ENCODE measurements around the gene MYO15A. TPM values are rescaled to one million over a fixed set of nuclear protein-coding genes. Genes with fewer than 3 reads are reported as not detected.

Gene MYO15A
- total RNA-seq, 4 donors from 2014 or later = 0.44 to 3.2 (median 1.2) TPM

Other genes with a start within 250 kb of the MYO15A start
- 10 to 100 TPM; 17.5 to 44.6 (median 27.1) TPM for gene TOM1L2, start 136.4 kb upstream of the MYO15A start, total RNA-seq
- gene DRC3, start 135.9 kb upstream of the MYO15A start, total RNA-seq = 1 to 10 TPM in 1 of 4 donors, under 1 TPM in 3; 0.38 to 1.3 (median 0.91) TPM
- gene ATPAF2, start 69.6 kb upstream of the MYO15A start, total RNA-seq = 10 to 100 TPM; 10.1 to 18.3 (median 11.5) TPM
- gene GID4, start 69.3 kb upstream of the MYO15A start, total RNA-seq = 10 to 100 TPM; 17.0 to 29.8 (median 19.2) TPM
- 10 to 100 TPM; 27.4 to 46.3 (median 35.7) TPM for gene DRG2, start 20.8 kb upstream of the MYO15A start, total RNA-seq
- 10 to 100 TPM; 57.5 to 69.6 (median 67.5) TPM for gene ALKBH5, start 75.1 kb downstream of the MYO15A start, total RNA-seq
- gene LLGL1, start 116.9 kb downstream of the MYO15A start, total RNA-seq = 10 to 100 TPM in 3 of 4 donors, 1 to 10 TPM in 1; 4.2 to 17.7 (median 13.6) TPM
- gene FLII, start 150.0 kb downstream of the MYO15A start, total RNA-seq = 100 to 1,000 TPM; 244 to 388 (median 274) TPM
- gene MIEF2, start 151.9 kb downstream of the MYO15A start, total RNA-seq = 10 to 100 TPM in 1 of 4 donors, 1 to 10 TPM in 3; 5.2 to 11.4 (median 7.9) TPM
- gene TOP3A, start 206.2 kb downstream of the MYO15A start, total RNA-seq = 10 to 100 TPM; 20.9 to 32.2 (median 27.6) TPM
- gene SMCR8, start 206.5 kb downstream of the MYO15A start, total RNA-seq = 10 to 100 TPM; 12.7 to 18.2 (median 16.3) TPM